Small intestine (tissue), 7 donors: ENCODE results near the gene IFNK. TPM values are rescaled to one million over a fixed set of nuclear protein-coding genes. Genes with fewer than 3 reads are reported as not detected.
A peak's percentile ranks its signal among the peaks of the same experiment; 100 is the strongest.
"Not testable (repeated sequence)": the region's sequence is repeated elsewhere in the genome, so short reads cannot be mapped to it uniquely, and the experiment has no call there.

Experiments
- DNase-seq, 2 donors: peaks; one replicate each; pipeline versions ENCODE4 v3.0.0 to v3.0.0-alpha.2; 2013
- FAIRE-seq: peaks from 2 replicates; lab custom pipeline; 2012; peaks lifted over from hg19 to GRCh38; lab: Jason Lieb, UNC
- H3K27ac ChIP-seq, 3 donors: one replicate each; pipeline ENCODE4 v1.5.1; 2013; ENCODE audit warnings: low read length in 2 of 3, mild to moderate bottlenecking in 2 of 3, control low read depth in 1 of 3, inconsistent platforms in 1 of 3, low read depth in 1 of 3, moderate library complexity in 1 of 3
- H3K27me3 ChIP-seq, 3 donors: one replicate each; pipeline ENCODE4 v1.6.1; 2013; ENCODE audit warnings: low read length in 3 of 3, inconsistent platforms in 1 of 3; ENCODE audit not compliant: control insufficient read depth in 3 of 3, insufficient read depth in 3 of 3
- H3K36me3 ChIP-seq, 3 donors: one replicate each; pipeline ENCODE4 v1.6.1; 2013; ENCODE audit warnings: low read length in 3 of 3, inconsistent platforms in 1 of 3, low read depth in 1 of 3, mild to moderate bottlenecking in 1 of 3, moderate library complexity in 1 of 3; ENCODE audit not compliant: control insufficient read depth in 3 of 3, insufficient read depth in 2 of 3
- H3K4me1 ChIP-seq, 3 donors: one replicate each; pipeline ENCODE4 v1.6.1; 2013; ENCODE audit warnings: low read length in 2 of 3, inconsistent platforms in 1 of 3, low read depth in 1 of 3, mild to moderate bottlenecking in 1 of 3, moderate library complexity in 1 of 3; ENCODE audit not compliant: control insufficient read depth in 3 of 3, insufficient read depth in 2 of 3
- H3K4me3 ChIP-seq, 3 donors: one replicate each; pipeline ENCODE4 v1.5.1; 2013; ENCODE audit warnings: low read length in 3 of 3, control low read depth in 1 of 3, inconsistent platforms in 1 of 3, low read depth in 1 of 3, mild to moderate bottlenecking in 1 of 3, moderate library complexity in 1 of 3
- H3K9me3 ChIP-seq, 2 donors: one replicate each; pipeline ENCODE4 v1.6.1; 2013; ENCODE audit warnings: low read depth in 1 of 2, low read length in 1 of 2; ENCODE audit not compliant: control insufficient read depth in 2 of 2, insufficient read depth in 1 of 2
- WGBS, 3 donors: extraction: QIAGEN DNeasy Blood & Tissue Kit; methylation state at CpG; one replicate each; pipeline ENCODE4 v1.1.7; 2013; 5-methylcytosine and 5-hydroxymethylcytosine counted together
- polyA plus RNA-seq, 4 donors: library from polyadenylated mRNA; stranded (reverse) in 3 of 4; unstranded in 1 of 4; fragments of 200-250 nt in 3 of 4; fragments of 120-200 nt in 1 of 4; gene quantifications; one replicate each; pipeline versions ENCODE4 v1.2.1 to v1.2.3, GENCODE V29; 2013
- donor health status: healthy with polysubstance abuse.
- donor health status: control.
- donor health status: control.
- donor health status: Bipolar disorder and iron deficiency.
- donor health status: healthy.

The IFNK gene
- polyA plus RNA-seq, 4 donors, result 0.07 TPM; not detected in 3

DNA sequence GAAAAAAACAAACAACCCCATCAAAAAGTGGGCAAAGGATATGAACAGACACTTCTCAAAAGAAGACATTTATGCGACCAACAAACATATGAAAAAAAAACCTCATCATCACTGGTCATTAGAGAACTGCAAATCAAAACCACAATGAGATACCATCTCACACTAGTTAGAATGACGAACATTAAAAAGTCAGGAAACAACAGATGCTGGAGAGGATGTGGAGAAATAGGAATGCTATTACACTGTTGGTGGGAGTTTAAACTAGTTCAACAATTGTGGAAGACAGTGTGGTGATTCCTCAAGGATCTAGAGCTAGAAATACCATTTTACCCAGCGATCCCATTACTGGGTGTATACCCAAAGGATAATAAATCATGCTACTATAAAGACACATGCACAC lies 23.2 kb upstream of the IFNK start:
- not testable (repeated sequence) for H3K9me3 ChIP-seq, H3K36me3 ChIP-seq, DNase-seq, H3K27me3 ChIP-seq, H3K4me1 ChIP-seq, FAIRE-seq, H3K4me3 ChIP-seq, H3K27ac ChIP-seq
- WGBS, 3 donors, result 87 to 99% (median 94%) methylated on average over 3 of the region's 3 CpGs

DNA sequence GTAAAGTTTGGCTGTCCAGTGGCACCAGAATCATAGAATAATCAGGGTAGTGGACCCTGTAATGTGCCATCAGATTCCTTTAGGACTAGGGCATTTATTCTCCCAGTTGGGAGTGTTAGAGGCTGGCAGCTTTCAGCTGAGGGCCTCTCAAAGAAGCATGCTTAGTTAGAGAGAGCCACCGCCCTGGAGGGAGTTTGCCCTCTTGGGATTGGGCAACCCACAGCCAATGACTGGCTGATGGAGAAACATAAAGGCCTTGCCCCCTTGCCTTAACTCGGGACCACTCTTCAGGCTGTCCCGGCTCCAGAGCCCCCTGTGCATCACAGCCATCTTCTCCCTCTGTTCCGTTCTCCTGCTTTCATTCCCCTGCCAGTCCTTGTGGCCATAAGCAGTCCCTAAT lies 20.5 kb upstream of the IFNK start:
- peaks cover 0 to 4% (median 0%) of the 10 kb centered on the region in 3 donors for H3K4me1 ChIP-seq
- FAIRE-seq, result no peak
- no peak overlapping the region for H3K27ac ChIP-seq
- peaks cover 0 to 6% of the 10 kb centered on the region in 2 donors for H3K9me3 ChIP-seq
- DNase-seq, result no peak
- no peaks in the 10 kb centered on the region for H3K27me3 ChIP-seq
- peaks cover 0 to 10% (median 2%) of the 10 kb centered on the region in 3 donors for H3K36me3 ChIP-seq
- 81 to 90% (median 88%) methylated on average over 4 of the region's 4 CpGs for WGBS, 3 donors
- no peak overlapping the region for H3K4me3 ChIP-seq

DNA sequence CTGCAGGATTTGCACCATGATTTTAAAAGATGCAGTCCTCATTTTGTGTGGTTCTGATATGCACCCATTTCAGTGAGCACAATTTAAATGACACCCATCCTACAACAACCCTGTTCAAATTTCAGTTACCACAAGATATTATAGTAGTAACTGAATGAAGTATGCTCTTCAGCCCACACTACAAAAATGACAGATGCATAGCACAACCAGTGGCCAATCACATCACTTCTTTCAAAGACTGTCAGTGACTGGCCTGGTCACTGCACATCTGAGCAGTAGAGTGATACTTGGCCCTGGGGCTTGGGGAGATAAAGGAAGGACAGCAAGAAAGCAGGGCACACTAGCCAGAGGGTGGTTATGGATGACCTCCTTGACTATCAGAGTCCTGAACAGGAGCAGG lies 19.8 kb upstream of the IFNK start:
- Histone ChIP-seq H3K27me3 (no peaks in the 10 kb centered on the region), H3K4me1 (peaks cover 0 to 4% (median 0%) of the 10 kb centered on the region in 3 donors), H3K4me3 (no peak overlapping the region), H3K9me3 (peaks cover 0 to 6% of the 10 kb centered on the region in 2 donors), H3K36me3 (peaks cover 0 to 12% (median 2%) of the 10 kb centered on the region in 3 donors), H3K27ac (no peak overlapping the region)
- FAIRE-seq (no peak), DNase-seq (no peak)

DNA sequence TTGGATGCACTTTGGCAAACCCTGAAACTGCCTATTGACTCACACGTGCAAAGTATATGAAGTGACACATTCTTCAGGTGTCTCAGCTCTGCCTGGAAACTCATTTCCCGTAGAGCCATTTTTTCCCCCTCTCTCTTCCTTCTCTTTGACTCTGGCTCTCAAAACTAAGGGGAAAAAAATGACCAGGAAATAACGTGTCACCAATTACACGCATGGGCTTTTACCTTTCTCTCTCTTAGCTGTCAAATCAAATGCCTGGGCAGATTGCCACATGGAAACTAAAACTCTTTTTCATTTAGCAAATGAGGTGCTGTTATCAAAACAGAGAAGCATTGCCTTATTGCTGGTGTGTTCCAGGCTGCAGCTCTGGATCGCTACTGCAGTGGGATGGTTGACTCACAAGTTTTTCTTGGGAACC lies 18.3 kb upstream of the IFNK start:
- FAIRE-seq, result no peak
- Histone ChIP-seq H3K4me1 (peaks cover 0 to 4% (median 0%) of the 10 kb centered on the region in 3 donors), H3K9me3 (peaks cover 0 to 6% of the 10 kb centered on the region in 2 donors), H3K4me3 (no peak overlapping the region), H3K27ac (no peak overlapping the region), H3K36me3 (peaks cover 0 to 14% (median 2%) of the 10 kb centered on the region in 3 donors), H3K27me3 (no peaks in the 10 kb centered on the region)
- DNase-seq, result no peak
- WGBS, 3 donors, result 58 to 71% (median 70%) methylated on average over 5 of the region's 5 CpGs

DNA sequence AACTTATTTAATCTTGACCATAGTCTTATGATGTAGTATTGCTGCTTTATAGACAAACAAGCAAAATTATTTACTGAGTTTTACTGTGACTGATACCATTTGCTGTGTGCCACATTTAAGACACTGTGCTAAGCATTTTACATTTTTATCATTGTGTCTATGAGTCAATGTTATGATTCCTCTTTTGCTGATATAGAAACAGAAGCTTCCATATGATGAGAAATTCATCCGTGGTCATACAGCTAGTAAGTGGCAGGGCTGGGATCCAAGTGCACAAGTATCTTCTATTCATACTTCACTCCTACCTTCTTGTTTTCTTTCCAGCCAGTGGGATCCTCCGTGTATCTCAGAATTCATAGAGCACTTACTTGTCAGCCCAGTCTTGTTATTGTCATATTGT lies 17.1 kb upstream of the IFNK start:
- Histone ChIP-seq H3K27ac (no peak overlapping the region), H3K4me3 (no peak overlapping the region), H3K4me1 (peaks cover 0 to 4% (median 0%) of the 10 kb centered on the region in 3 donors), H3K9me3 (peaks cover 0 to 6% of the 10 kb centered on the region in 2 donors), H3K36me3 (peaks cover 0 to 18% (median 2%) of the 10 kb centered on the region in 3 donors), H3K27me3 (no peaks in the 10 kb centered on the region)
- DNase-seq (no peak), FAIRE-seq (no peak)
- 55 to 66% (median 61%) methylated on average over 2 of the region's 2 CpGs for WGBS, 3 donors

DNA sequence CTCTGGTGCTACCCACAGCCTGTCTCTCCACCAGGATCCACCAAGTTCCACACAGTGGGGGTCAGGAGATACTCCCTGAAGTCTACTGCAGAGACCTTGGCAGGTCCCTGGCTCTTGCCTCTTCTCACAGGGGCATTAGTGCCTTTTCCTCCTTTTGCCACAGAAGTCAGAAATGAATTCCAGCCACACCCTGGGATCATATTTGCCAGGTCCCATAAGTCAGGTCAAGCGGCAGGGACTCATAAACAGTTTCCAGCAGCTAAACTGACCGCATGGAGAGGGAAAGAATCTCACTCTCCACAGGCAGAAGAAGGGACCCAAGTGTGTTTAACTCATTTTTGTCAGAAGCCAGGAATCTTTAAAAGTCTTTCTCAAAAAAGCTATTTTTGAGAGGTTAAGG lies 13.3 kb upstream of the IFNK start:
- H3K9me3 ChIP-seq, result no peaks in the 10 kb centered on the region
- H3K27me3 ChIP-seq, result no peaks in the 10 kb centered on the region
- H3K36me3 ChIP-seq, result peaks cover 0 to 8% (median 2%) of the 10 kb centered on the region in 3 donors
- FAIRE-seq, result no peak
- no peak overlapping the region for H3K27ac ChIP-seq
- peaks cover 0 to 7% (median 0%) of the 10 kb centered on the region in 3 donors for H3K4me1 ChIP-seq
- 73 to 85% (median 84%) methylated on average over 2 of the region's 2 CpGs for WGBS, 3 donors
- DNase-seq, result no peak
- no peak overlapping the region for H3K4me3 ChIP-seq

DNA sequence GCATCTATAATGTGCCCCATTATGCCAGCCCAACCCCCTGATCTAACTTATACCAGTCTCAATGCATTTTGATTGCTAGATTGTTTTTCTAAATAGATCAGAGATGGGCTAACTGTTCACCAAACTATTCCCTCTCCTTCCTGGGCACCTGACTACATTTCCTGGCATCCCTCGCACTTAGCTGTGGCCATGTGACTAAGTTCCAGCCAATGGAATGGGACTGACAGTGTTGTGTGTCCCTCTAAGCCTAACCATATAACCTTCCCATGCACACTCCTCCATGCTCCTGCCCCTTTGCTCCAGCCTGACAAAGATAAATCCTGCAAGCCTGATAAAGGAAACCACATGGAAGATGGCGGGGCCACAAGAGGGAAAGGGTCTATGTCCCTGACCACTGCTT lies 12.3 kb upstream of the IFNK start:
- Histone ChIP-seq H3K4me3 (no peak overlapping the region), H3K27me3 (no peaks in the 10 kb centered on the region), H3K4me1 (peaks cover 0 to 7% (median 0%) of the 10 kb centered on the region in 3 donors), H3K36me3 (peaks cover 0 to 8% (median 2%) of the 10 kb centered on the region in 3 donors), H3K9me3 (no peaks in the 10 kb centered on the region), H3K27ac (no peak overlapping the region)
- DNase-seq (no peak), FAIRE-seq (no peak)
- 85 to 94% (median 87%) methylated on average over 2 of the region's 2 CpGs for WGBS, 3 donors

DNA sequence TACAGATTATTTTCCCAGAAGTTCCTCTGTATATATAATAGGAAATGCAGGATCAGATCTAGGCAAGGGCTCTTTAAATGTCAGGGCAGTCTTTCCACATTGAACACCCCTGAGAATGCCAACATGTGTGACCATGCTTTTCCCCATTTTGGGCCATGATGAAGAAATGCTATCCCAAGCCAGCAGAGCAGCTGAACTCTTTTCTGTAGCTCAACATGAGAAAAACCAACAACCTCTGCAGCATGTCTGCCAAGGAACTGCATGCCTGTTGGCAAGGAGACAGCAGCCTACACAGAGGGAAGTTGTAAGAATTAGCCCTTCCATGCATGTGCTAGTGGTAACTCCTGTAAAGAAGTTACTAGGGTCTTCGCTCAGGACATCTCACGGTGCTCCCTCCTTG lies 9.5 kb upstream of the IFNK start:
- Histone ChIP-seq H3K27me3 (no peaks in the 10 kb centered on the region), H3K4me3 (no peak overlapping the region), H3K9me3 (no peaks in the 10 kb centered on the region), H3K36me3 (peaks cover 0 to 6% (median 1%) of the 10 kb centered on the region in 3 donors), H3K27ac (peak overlapping the region in 1 of 3 donors; percentile 3), H3K4me1 (peaks cover 0 to 7% (median 0%) of the 10 kb centered on the region in 3 donors)
- FAIRE-seq (no peak), DNase-seq (no peak)
- WGBS, 3 donors, result 88 to 98% (median 97%) methylated on average over 2 of the region's 2 CpGs

DNA sequence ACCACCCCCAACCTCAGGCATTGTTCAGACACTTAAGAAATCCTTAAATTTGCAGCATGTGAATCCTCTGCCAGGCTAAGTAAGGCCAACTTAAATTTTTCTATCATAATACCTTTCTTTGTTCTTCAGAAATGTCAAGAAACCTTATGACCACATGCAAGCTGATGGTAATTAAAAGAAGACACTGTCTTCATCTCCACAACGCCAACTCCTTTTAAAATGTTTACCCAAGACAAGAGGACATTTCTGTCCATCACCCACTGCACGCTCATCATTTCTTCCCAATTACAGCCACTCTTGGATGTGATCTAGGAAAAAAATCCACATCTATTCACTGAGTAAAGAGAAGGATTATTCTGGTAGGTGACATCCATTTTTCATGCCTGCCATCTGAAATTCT lies 6.1 kb upstream of the IFNK start:
- H3K9me3 ChIP-seq, result no peaks in the 10 kb centered on the region
- H3K27me3 ChIP-seq, result no peaks in the 10 kb centered on the region
- FAIRE-seq (no peak), DNase-seq (no peak)
- 91 to 99% (median 92%) methylated on average over 2 of the region's 2 CpGs for WGBS, 3 donors
- H3K27ac ChIP-seq, result no peak overlapping the region
- H3K36me3 ChIP-seq, result peaks cover 0 to 6% (median 1%) of the 10 kb centered on the region in 3 donors
- H3K4me1 ChIP-seq, result peaks cover 0 to 7% (median 0%) of the 10 kb centered on the region in 3 donors
- H3K4me3 ChIP-seq, result no peak overlapping the region
